HG03354 (cell line): ENCODE measurements around the gene SLCO1C1.
"Not testable (repeated sequence)": the region's sequence is repeated elsewhere in the genome, so short reads cannot be mapped to it uniquely, and the experiment has no call there.

ENCODE experiments used
- ATAC-seq: cut with Tn5 transposase; IDR thresholded peaks from one replicate; pipeline ENCODE4 v1.9.1; 2021; ENCODE audit warnings: mild to moderate bottlenecking; ENCODE audit not compliant: unreplicated experiment, poor library complexity, severe bottlenecking

Gene SLCO1C1

DNA sequence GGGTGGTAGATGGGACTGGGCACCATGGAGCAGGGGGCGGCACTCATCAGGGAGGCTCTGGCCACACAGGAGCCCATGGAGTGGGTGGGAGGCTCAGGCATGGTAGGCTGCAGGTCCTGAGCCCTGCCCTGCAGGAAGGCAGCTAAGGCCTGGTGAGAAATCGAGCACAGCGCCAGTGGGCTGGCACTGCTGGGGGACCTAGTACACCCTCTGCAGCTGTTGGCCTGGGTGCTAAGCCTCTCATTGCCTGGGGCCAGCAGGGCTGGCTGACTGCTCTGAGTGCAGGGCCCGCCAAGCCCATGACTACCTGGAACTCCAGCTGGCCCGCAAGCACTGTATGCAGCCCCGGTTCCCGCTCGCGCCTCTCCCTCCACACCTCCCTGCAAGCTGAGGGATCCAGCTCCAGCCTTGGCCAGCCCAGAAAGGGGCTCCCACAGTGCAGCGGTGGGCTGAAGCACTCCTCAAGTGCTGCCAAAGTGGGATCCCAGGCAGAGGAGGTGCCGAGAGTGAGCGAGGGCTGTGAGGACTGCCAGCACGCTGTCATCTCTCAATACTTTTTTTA lies 88.7 kb downstream of the SLCO1C1 start:
- ATAC-seq, result not testable (repeated sequence)

DNA sequence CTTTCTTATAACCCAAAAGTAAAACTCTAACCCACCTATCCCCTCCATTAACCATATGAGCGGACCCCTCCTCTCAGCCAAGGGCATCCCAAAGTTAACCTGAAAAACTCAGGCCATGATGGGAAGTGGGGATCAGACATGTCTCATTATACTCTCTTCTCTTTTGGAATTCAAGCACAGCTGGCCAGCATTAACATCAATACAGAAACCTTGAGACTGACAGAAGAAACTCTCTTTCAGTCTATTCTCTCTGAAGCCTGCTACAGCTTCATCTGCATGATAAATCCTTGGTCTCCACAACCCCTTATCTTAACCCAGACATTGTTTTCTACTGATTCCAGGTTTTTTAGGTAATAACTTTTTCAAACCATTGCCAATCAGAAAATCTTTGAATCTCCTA lies 97.8 kb downstream of the SLCO1C1 start:
- ATAC-seq, result no peak

DNA sequence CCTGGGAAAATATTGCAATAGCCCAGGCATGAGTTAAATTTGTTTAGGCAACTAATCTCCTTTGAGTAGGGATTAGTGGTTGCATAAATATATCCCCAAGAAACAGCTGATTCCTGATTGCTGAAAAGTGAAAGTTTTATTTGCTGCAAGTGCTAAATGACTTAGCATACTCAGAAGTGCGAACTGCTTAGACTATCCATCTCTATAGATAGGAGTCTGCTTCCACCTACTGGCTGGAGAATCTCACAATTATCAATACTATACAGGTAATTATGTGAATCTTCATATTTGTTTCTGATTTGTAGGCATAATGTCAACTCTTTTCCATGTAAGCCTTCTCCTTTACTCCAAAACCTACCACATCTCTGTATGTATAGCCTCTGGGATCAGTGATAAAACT lies 103.4 kb downstream of the SLCO1C1 start:
- no peak for ATAC-seq

DNA sequence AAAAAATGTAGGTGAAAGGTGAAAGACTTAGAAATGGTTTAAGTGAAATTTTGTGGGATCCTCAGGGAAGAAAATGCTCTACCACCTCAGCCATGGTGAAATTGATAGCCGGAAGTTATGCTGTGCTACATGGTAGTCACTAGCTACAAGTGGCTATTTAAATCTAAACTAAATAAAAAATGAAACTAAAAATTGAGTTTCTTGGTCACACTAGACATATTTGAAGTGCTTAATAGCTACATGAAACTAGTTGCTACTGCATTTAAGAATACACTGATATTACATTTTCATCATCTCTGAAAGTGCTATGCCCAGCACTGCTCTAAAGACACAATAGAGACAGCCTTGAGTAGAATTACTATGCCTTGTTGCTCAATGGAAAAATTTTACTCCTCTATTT lies 105.0 kb downstream of the SLCO1C1 start:
- ATAC-seq, result no peak

DNA sequence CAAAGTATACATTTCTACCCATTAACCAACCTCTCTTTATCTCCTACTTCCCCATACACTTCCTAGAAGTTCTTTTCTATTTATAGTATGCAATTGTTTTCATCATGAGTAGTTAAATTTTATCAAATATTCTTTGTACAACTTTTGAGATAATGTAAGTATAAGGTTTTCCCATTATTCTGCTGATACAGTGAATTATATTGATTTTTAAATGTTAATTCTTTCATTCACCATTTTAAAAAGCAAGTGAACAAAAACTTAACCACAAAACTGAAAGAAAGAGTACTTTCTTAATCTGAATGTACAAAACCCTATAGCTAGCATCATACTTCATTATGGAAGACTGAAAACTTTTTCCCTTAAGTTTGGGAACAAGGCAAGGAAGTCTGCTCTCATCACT lies 105.9 kb downstream of the SLCO1C1 start:
- ATAC-seq, result no peak
